ENCODE results near the gene ORMDL1. TPM values are rescaled to one million over a fixed set of nuclear protein-coding genes. Genes with fewer than 3 reads are reported as not detected.

The ORMDL1 gene, protein sequence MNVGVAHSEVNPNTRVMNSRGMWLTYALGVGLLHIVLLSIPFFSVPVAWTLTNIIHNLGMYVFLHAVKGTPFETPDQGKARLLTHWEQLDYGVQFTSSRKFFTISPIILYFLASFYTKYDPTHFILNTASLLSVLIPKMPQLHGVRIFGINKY
- total RNA-seq: 46.7 and 54.2 TPM in 2 replicates

GRCh38 chr2:189783927-189784867, at the start of gene ORMDL1, which contains the start of gene PMS1:
ORMDL1 (minus strand) TSS chr2:189784339; CDS start chr2:189782595, 1,744 bp downstream.
PMS1 (plus strand) TSS chr2:189784450; CDS start chr2:189791810, 7,360 bp downstream.

DNA sequence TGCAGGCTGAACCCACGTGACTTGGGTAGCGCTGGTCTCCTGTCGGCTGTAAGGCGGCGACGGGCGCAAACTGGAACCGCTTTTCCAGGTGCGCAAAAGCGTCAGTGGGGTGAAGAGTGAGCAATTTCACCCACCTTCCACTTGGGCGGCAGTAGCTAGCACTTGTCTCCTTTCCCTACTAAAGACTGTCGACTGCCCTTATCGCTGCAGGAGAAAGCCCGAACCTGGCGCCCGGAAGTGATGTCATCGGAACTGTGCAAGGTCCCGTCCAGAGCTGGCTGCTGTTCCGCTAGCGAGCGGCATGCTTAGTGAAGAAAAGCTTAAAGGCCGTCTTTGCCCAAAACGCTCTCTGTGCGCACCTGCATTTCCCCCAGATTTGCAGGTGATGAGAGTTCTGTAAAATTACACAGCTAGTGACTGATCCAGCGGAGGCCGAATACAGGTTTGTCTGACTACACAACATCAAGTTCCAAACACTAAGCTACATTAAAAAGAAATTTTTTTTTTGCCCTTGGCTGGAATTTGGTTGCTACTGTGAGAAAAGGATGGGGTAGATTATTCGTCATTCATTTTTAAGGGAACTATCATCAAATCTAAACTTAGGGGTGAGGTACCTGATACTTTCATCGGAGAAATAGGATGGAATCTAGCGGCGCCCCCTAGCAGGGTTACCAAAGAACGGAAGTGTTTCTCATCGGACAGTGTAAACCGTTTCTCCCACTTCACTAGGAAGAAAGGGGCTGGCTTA, 21.4 kb downstream of the ORMDL1 start, which contains the start of gene OSGEPL1:
OSGEPL1 (minus strand) TSS at position 242 of the 748 bp plus-strand sequence. CDS start 1,152 bp downstream, outside the sequence.

Other genes with a start within 250 kb of the ORMDL1 start
- gene SLC40A1, start 203.6 kb downstream of the ORMDL1 start, total RNA-seq: 27.0 and 53.8 TPM in 2 replicates
- gene ASNSD1, start 122.9 kb downstream of the ORMDL1 start, total RNA-seq: 47.7 and 63.3 TPM in 2 replicates
- gene ANKAR, start 109.7 kb downstream of the ORMDL1 start, total RNA-seq: 4.3 and 7.0 TPM in 2 replicates
- gene OSGEPL1, start 21.5 kb downstream of the ORMDL1 start, total RNA-seq: 6.5 and 7.0 TPM in 2 replicates
- gene PMS1, start 111 bp upstream of the ORMDL1 start, total RNA-seq: 16.5 and 18.2 TPM in 2 replicates